ENCODE data around the gene EVC.

Gene EVC

GRCh38 chr4:5703831-5704230 lies 7.2 kb upstream of the EVC start:
- Mint-ChIP-seq H3K4me3 (no peak overlapping the region), H3K27ac (no peak overlapping the region), H3K27me3 (peaks cover 17% of the 10 kb centered on the region), H3K9me3 (peaks cover 7% of the 10 kb centered on the region), H3K36me3 (ENCODE audit: low read depth) (no peaks in the 10 kb centered on the region), H3K4me1 (ENCODE audit: low read depth) (peaks cover 9% of the 10 kb centered on the region)

- peaks cover 7% of the 10 kb centered on the region for H3K9me3 Mint-ChIP-seq
- peaks cover 9% of the 10 kb centered on the region for H3K4me1 Mint-ChIP-seq (ENCODE audit: low read depth)
- no peak overlapping the region for H3K4me3 Mint-ChIP-seq
- peaks cover 20% of the 10 kb centered on the region for H3K27me3 Mint-ChIP-seq
- H3K27ac Mint-ChIP-seq, result no peak overlapping the region
- H3K36me3 Mint-ChIP-seq (ENCODE audit: low read depth), result no peaks in the 10 kb centered on the region
Measured at GRCh38 chr4:5704276-5704675, 6.7 kb upstream of the EVC start.

GRCh38 chr4:5705647-5706320 lies 5.2 kb upstream of the EVC start:
- Mint-ChIP-seq H3K27me3 (peaks cover 35% of the 10 kb centered on the region), H3K36me3 (ENCODE audit: low read depth) (no peaks in the 10 kb centered on the region), H3K4me3 (no peak overlapping the region), H3K9me3 (peaks cover 7% of the 10 kb centered on the region), H3K4me1 (ENCODE audit: low read depth) (peaks cover 12% of the 10 kb centered on the region), H3K27ac (no peak overlapping the region)

- Mint-ChIP-seq H3K4me1 (ENCODE audit: low read depth) (peaks cover 13% of the 10 kb centered on the region), H3K27ac (no peak overlapping the region), H3K4me3 (no peak overlapping the region), H3K9me3 (peaks cover 4% of the 10 kb centered on the region), H3K36me3 (ENCODE audit: low read depth) (no peaks in the 10 kb centered on the region), H3K27me3 (peaks cover 37% of the 10 kb centered on the region)
Measured at GRCh38 chr4:5706486-5707290, 4.3 kb upstream of the EVC start.

- Mint-ChIP-seq H3K4me3 (peak overlapping the region; percentile 31), H3K27ac (no peak overlapping the region), H3K36me3 (ENCODE audit: low read depth) (peaks cover under 1% of the 10 kb centered on the region), H3K9me3 (peaks cover 1% of the 10 kb centered on the region), H3K4me1 (ENCODE audit: low read depth) (peaks cover 18% of the 10 kb centered on the region), H3K27me3 (peaks cover 44% of the 10 kb centered on the region)
Measured at GRCh38 chr4:5707366-5707765, 3.6 kb upstream of the EVC start.

- Mint-ChIP-seq H3K36me3 (ENCODE audit: low read depth) (peaks cover 4% of the 10 kb centered on the region), H3K4me3 (peak overlapping the region; percentile 31), H3K9me3 (peaks cover 5% of the 10 kb centered on the region), H3K27ac (no peak overlapping the region), H3K4me1 (ENCODE audit: low read depth) (peaks cover 21% of the 10 kb centered on the region), H3K27me3 (peaks cover 49% of the 10 kb centered on the region)
Measured at GRCh38 chr4:5707778-5708448, 3.1 kb upstream of the EVC start.

GRCh38 chr4:5708449-5709206 lies 2.4 kb upstream of the EVC start, which contains the start of gene EVC2:
EVC2 (minus strand) TSS chr4:5708559; CDS start chr4:5708513, 46 bp downstream.
- peaks cover 5% of the 10 kb centered on the region for H3K9me3 Mint-ChIP-seq
- H3K36me3 Mint-ChIP-seq (ENCODE audit: low read depth), result peaks cover 4% of the 10 kb centered on the region
- peak within 1 kb of the TSS; percentile 31 for H3K4me3 Mint-ChIP-seq
- H3K4me1 Mint-ChIP-seq (ENCODE audit: low read depth), result peaks cover 21% of the 10 kb centered on the region
- no peak within 1 kb of the TSS for H3K27ac Mint-ChIP-seq
- peaks cover 49% of the 10 kb centered on the region for H3K27me3 Mint-ChIP-seq

GRCh38 chr4:5709207-5709575 lies 1.8 kb upstream of the EVC start:
- Mint-ChIP-seq H3K36me3 (ENCODE audit: low read depth) (peaks cover 4% of the 10 kb centered on the region), H3K4me1 (ENCODE audit: low read depth) (peaks cover 21% of the 10 kb centered on the region), H3K9me3 (peaks cover 9% of the 10 kb centered on the region), H3K27ac (no peak overlapping the region), H3K4me3 (no peak overlapping the region), H3K27me3 (peaks cover 52% of the 10 kb centered on the region)

GRCh38 chr4:5710065-5710960 lies 688 bp upstream of the EVC start:
- Mint-ChIP-seq H3K4me1 (ENCODE audit: low read depth) (peaks cover 21% of the 10 kb centered on the region), H3K4me3 (peak overlapping the region; percentile 55), H3K9me3 (peaks cover 17% of the 10 kb centered on the region), H3K27ac (no peak overlapping the region), H3K27me3 (peaks cover 52% of the 10 kb centered on the region), H3K36me3 (ENCODE audit: low read depth) (peaks cover 4% of the 10 kb centered on the region)

- peak overlapping the region; percentile 3 for H3K4me3 Mint-ChIP-seq
- peaks cover 4% of the 10 kb centered on the region for H3K36me3 Mint-ChIP-seq (ENCODE audit: low read depth)
- H3K27ac Mint-ChIP-seq, result no peak overlapping the region
- H3K9me3 Mint-ChIP-seq, result peaks cover 17% of the 10 kb centered on the region
- H3K27me3 Mint-ChIP-seq, result peaks cover 49% of the 10 kb centered on the region
- H3K4me1 Mint-ChIP-seq (ENCODE audit: low read depth), result peaks cover 21% of the 10 kb centered on the region
Measured at GRCh38 chr4:5711479-5712184, 631 bp downstream of the EVC start.

- Mint-ChIP-seq H3K27me3 (peaks cover 42% of the 10 kb centered on the region), H3K4me3 (peak overlapping the region; percentile 28), H3K36me3 (ENCODE audit: low read depth) (peaks cover 4% of the 10 kb centered on the region), H3K4me1 (ENCODE audit: low read depth) (peaks cover 15% of the 10 kb centered on the region), H3K9me3 (peaks cover 26% of the 10 kb centered on the region), H3K27ac (no peak overlapping the region)
Measured at GRCh38 chr4:5712517-5712916, 1.5 kb downstream of the EVC start.

- Mint-ChIP-seq H3K27me3 (peaks cover 43% of the 10 kb centered on the region), H3K4me3 (no peak overlapping the region), H3K36me3 (ENCODE audit: low read depth) (peaks cover 4% of the 10 kb centered on the region), H3K27ac (no peak overlapping the region), H3K9me3 (peaks cover 30% of the 10 kb centered on the region), H3K4me1 (ENCODE audit: low read depth) (peaks cover 12% of the 10 kb centered on the region)
Measured at GRCh38 chr4:5712931-5713330, 1.9 kb downstream of the EVC start.

GRCh38 chr4:5713861-5714260 lies 2.9 kb downstream of the EVC start:
- Mint-ChIP-seq H3K36me3 (ENCODE audit: low read depth) (peaks cover 4% of the 10 kb centered on the region), H3K27me3 (peaks cover 40% of the 10 kb centered on the region), H3K4me1 (ENCODE audit: low read depth) (peaks cover 12% of the 10 kb centered on the region), H3K27ac (no peak overlapping the region), H3K4me3 (no peak overlapping the region), H3K9me3 (peaks cover 31% of the 10 kb centered on the region)

All from stimulated activated naive CD8-positive, alpha-beta T cell treated with anti-CD3 and anti-CD28 coated beads, Interleukin-15, Interleukin-2, amounts not matched to agents 100 ng/mL and 50 ng/mL, for 24 hours (primary cell).